NCI-H1436 treated with DMSO at 0.1 percent for 48 hours (cell line): ENCODE measurements around the gene DHX34.
"Not testable (repeated sequence)": the region's sequence is repeated elsewhere in the genome, so short reads cannot be mapped to it uniquely, and the experiment has no call there.

Experiments
- DNase-seq: peaks from one replicate; lab custom pipeline; 2025; lab: John Stamatoyannopoulos, UW

Gene DHX34

DNA sequence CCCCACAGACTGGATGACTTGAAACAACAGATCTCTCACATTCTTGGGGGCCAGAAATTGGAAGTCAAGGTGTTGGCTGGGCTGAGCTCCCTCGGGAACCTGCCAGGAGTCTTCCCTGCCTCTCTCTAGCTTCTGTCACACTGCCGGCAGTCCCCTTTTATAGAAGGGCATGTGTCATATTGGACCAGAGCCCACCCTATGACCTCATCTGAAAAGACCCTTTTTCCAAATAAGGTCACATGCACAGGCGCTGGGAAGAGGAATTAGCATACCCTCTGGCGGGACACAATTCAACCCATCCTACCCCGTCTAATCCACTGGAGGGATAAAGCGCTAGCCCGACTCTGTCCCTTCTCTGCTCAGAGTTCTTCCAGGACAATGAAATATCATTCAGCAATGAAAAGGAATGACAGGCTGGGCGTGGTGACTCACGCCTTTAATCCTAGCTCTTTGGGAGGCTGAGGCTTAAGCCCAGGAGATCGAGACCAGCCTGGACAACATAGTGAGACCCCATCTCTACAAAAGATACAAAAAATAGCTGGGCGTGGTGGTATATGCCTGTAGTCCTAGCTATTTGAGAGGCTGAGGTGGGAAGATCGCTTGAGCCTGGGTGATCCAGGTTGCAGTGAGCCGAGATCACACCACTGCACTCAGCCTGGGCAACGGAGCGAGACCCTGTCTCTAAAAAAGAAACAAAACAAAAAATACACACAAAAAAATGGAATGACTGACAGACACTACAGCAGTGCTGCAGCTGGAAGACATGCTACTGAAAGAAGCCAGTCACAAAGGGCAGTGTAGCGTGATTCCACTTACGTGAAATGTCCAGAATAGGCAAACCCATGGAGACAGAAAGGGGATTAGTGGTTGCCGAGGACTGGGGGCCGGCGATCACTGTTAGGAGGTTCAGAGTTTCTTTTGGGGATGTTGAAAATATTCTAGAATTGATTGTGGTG is 41.7 kb downstream of the DHX34 start:
- no peak for DNase-seq

DNA sequence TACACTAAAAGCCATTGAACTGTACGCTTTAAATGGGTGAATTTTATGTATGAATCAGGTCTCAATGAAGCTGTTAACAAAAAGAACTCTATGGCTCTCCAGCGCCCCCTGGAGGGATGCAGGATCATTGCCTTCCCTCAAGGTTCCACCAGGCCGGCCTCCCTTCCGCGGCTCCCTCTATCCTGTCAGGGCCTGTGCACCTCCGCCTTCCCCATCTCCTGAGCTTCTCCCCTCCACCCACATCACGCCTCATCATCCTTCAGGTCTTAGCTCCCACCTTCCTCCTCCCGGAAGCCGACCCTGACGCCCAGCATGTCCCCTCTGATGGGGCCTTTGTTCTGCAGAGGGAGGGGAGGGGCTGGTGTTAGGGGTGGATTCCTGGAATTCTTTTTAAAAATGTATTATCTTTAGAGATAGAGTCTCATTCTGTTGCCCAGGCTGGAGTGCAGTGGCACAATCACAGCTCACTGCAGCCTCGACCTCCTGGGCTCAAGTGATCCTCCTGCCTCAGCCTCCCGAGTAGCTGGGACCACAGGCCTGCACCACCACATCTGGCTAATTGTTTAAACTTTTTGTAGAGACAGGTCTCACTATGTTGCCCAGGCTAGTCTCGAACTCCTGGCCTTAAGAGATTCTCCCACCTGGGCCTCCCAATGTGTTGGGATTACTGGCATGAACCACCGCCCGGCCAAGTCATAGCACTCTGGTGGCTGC is 42.6 kb downstream of the DHX34 start:
- no peak for DNase-seq

DNA sequence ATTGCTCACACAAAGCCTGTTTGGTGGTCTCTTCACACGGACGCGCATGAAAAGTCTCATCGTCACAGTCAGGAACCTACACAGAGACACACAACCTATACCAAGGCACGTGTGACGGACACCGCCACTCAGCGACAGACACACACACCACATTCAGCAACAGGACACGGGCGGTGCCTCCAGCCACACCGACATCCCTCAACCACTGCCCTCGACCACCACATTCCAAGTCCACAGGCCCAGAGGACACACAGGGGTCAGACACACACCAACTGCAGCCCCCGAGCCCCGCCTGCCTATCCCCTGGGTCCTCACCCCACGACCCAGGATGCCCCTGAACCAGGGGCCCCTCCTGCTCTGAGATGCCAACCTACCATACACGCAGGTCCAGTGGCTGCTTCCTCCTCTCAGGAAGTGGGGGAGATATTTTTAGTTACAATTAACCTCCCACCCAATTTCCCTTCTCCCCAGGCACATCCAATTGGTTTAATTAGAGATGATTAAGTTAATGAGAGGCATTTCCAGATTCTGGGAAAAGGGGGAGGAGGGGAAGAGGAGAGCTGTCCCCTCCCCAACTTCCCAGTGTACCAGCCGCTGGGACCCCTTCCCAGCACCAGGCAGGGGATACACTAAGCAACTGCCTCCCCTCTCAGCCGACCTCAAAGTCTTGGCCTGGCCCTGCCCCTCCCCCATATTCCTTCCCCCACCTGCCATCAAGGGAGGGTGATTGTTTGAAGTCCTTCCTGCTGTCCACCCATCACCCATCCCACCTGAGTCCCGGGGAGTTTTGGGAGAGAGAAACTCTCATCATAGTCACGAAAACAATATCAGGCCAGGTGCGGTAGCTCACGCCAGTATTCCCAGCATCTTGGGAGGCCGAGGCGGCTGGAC is 49.8 kb downstream of the DHX34 start:
- no peak for DNase-seq

DNA sequence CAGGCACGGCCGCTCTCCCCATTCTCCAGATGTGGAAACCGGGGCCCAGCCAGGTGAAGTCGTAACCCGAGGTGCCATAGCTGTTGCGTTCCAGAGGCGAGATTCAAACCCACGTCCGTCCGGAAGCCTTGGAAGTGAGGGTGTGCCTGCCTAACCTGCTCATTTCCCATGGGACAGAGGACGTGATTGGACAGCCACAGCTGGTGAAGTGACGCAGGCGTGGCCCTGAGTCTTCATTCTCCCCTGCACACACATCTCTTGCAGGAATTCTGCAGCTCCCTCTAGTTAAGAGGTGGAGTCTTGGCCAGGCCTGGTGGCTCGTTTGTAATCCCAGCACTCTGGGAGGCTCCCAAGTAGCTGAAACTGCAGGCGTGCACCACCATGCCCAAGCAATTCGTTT is 53.4 kb downstream of the DHX34 start:
- no peak for DNase-seq

DNA sequence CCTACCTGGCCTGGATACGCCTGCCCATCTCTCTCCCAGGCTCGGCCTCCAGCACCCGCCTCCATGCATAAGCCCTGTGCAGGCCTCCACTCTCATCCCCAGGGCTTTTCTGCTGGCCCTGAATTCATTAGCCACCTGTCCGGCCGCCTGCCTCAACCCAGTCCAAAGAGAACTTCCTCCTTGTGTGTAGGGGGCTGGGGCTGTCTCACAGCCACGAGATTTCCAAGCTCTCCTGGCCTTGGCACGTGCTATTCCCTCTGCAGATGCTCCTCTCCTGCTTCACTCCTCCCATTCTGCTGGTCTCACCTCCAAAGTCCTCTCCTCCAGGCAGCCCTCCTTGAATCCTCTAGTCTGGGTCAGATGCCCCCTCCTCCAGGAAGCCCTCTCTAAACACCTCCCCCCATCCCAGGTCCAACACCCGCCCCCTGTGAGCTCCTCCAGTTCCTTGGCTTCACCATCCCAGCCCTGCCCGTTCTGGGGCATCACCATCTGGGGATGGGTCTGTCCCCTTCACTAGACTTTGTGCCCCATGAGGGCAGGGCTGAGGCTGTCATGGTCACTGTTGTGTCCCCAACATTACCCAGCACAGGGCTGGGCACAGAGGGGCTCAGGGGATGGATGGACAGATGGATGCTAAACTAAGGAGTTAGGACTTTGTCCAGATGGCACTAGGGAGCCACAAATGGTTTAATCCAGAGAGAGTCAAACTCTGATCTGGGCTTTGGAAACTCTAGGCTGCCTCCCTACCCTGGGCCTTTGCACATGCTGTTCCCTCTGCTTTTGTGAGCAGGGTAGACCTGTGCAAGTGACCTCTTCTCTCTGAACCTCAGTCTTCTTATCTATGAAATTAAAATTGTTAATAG is 55.5 kb downstream of the DHX34 start:
- no peak for DNase-seq

DNA sequence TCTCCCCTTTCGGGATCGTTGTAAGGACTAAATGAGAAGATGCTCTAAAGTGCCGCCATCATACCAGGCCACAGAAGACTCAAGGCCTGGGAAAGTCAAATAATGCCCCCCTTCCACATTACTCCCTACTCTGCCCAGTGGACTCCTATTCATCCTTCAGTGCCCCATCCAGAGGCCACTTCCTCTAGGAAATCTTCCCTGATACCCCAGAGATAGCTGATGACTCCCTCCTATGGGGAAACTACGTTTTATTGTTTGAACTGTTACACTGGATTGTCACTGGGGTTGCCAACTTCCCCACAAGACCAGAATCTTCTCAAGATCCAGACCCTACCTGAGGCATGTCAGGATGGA is 56.1 kb downstream of the DHX34 start:
- DNase-seq, result no peak

DNA sequence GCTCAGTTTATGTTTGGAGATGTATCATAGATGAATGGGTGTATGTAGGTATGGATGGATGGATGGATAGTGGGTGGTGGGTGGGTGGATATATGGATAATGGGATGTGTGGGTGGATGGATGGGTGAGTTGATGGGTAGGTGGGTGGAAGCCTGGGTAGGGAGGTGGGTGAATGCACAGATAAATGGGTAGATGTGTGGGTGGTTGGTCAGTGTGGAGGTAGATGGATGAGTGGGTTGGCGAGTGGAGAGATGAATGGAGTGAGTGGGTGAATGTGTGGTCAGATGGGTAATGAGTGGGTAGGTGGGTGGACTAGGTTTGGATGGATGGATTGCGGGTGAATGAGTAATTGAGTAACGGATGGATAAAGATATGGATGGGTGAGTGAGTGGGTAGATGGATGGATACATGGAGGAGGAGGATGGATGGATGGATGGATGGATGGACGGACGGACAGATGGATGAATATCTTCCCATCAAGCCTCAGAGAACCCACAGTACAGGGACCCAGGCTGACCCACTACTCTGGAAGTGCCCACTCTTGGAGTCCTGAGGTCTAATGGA is 56.8 kb downstream of the DHX34 start:
- no peak for DNase-seq

DNA sequence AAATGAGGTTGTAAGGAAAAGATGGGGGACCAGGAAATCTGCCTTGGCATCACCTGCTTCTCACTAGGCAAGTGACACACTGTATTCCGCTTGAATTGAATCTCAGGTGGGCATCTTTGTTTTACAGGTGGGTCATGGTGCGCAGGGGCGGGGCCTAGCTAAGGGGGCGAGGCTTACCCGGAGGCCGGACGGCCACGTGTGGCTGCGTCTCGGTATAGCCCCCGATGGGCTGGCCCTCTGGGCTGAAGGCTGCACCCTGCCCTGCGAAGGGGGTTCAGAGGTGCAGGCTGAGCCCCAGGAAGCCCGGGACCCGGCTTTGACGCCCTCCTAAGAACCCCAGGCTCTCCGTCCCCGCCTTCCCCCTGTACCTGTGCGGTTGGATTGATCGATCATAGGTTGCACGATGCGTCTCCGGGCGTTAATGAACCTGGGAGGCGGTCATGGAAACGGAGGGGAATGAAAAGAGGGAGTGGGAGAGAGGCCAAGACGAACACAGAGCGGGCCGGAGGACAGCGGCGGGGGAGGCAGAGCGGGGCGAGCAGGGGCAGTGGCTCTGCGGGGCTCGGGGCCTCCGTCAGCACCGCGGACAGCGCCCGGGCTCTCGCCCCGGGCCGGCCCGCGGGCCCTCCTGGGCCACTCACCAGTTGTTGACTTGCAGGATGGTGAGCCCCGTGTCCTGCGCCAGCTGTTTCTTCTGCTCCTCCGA is 57.7 kb downstream of the DHX34 start:
- DNase-seq, result no peak

DNA sequence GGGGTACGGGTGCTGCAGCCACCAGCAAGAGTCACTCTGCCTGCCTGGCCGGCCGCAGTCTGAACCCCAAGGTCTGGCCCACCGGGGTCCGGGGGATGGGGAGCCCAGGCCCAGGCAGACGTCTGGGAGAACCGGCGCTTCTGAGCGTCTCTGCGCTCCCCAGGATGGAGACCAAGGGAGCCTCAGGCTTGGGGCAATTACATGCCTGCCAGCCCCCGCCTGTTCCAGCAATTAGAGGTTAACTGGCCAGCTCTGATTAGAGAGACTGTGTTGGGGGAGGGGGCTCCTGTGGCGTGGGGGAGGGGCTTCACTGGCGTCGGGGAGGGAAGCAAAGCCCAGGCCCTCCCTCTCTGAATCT is 58.3 kb downstream of the DHX34 start:
- no peak for DNase-seq

DNA sequence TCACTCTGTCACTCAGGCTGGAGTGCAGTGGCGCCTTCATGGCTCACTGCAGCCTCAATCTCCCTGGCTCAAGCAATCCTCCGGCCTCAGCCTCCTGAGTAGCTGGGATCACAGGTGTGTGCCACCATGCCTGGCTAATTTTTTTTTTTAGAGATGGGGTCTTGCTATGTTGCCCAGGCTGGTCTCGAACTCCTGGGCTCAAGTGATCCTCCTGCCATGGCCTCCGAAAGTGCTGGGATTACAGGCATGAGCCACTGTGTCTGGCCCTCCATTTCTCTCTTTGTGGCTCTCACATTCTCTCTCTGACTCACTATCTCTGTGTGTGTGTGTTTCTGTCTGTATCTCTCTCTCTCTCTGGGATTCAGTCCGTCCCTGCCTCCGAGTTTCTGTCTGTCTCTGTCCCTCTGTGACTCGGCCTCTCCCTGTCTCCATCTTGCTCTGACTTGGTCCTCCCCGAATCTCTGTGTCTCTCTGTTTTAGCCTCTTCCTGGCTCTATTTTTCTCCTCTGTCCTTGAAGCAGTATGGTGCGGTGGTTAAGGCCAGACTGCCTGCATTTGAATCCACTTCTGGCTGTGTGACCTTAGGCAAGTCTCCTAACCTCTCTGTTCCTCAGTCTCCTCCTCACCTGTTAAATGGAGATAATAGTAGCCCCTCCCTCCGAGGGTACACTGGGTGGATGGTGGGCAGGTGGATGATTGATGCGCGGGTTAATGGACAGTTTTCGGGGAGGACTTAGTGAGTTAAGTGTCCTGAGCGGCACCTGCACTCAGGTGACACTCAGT is 59.2 kb downstream of the DHX34 start:
- no peak for DNase-seq

GRCh38 chr19:47411101-47411500 is 62.0 kb downstream of the DHX34 start:
- no peak for DNase-seq

GRCh38 chr19:47411696-47412095 is 62.6 kb downstream of the DHX34 start:
- not testable (repeated sequence) for DNase-seq

- no peak for DNase-seq
These were observed 64.8 kb downstream of the DHX34 start for GRCh38 chr19:47413941-47414340.

DNA sequence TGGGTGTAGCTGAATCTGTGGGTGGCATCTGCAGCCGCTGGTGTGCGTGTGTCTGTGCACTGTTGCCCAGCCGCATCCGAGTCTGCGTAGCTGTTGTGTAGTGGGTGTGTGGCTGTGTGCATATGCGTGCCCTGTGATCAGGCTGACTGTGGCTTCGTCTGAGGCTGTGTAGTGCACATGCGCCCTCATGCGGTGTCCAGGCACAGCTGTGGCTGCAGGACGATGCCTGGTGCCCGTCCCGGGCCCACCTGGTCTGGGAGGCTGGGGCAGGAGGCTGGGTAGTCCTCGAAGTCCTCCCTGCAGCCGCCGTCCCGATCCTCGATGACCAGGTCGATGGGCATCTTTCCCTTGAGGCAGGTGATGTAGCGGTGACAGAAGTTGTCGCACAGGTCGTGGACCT is 65.4 kb downstream of the DHX34 start:
- DNase-seq, result no peak

DNA sequence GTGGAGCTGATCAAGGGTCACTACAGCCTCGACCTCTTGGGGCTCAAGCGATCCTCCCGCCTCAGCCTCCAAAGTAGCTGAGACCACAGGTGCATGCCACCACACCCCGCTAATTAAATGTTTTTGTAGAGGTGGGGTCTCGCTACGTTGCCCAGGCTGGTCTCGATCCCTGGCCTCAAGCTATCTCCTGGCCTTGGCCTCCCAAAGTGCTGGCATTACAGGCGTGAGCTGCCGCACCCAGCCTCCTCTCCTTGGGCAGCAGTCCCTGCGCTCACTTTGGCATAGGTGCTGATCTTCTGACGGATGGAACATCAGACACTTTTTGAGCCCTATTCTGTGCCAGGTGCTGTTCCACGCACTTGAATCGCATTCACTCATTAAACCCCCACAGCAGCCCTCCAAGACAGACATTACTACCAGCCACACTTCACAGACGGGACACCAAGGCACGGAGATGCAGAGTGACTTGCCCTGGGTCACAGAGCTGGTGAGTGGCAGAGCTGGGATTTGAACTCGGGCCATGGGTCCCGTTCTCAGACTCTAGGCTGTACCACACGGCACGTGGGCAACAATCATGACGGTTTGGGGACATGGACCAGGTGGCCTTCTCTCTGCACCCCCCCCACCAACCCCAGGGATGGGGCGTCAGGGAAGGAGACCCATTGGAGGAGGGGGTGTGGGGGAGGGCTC is 67.0 kb downstream of the DHX34 start:
- no peak for DNase-seq

- DNase-seq, result no peak
These were observed 67.5 kb downstream of the DHX34 start for GRCh38 chr19:47416643-47416985.

- no peak for DNase-seq
These were observed 68.1 kb downstream of the DHX34 start for GRCh38 chr19:47417107-47417745.
